Lung (tissue), 4 donors: ENCODE measurements around the gene SLX4. TPM values are rescaled to one million over a fixed set of nuclear protein-coding genes. Genes with fewer than 3 reads are reported as not detected.

ENCODE experiments used
- polyA plus RNA-seq, 2 donors: library from polyadenylated mRNA; stranded (reverse); fragments of 200-250 nt; gene quantifications; one replicate each; pipeline ENCODE4 v1.2.1, GENCODE V29; 2013
- total RNA-seq, 2 donors: library from RNA; depleted of rRNA in 1 of 2; stranded (reverse); fragments of >200 nt in 1 of 2; gene quantifications; one replicate each; pipeline ENCODE4 v1.2.1, GENCODE V29; 2014 to 2021
- donor health status: Bipolar disorder and iron deficiency.
- donor health status: healthy.
- donor health status: DM: yes; HTN: yes; CAD: no.

The SLX4 gene
- total and polyA plus RNA-seq, 4 donors, result 2.4 to 7.0 (median 3.7) TPM

Other genes with a start within 250 kb of the SLX4 start
- gene ZSCAN32, start 210.6 kb downstream of the SLX4 start, total RNA-seq, result 10 to 100 TPM; 10.4 to 11.9 TPM
- 10 to 100 TPM in 1 of 2 donors, 1 to 10 TPM in 1; 7.2 to 12.0 TPM for gene ZSCAN32, start 210.6 kb downstream of the SLX4 start, polyA plus RNA-seq
- gene ZNF174, start 210.4 kb downstream of the SLX4 start, total RNA-seq, result 10 to 100 TPM in 1 of 2 donors, 1 to 10 TPM in 1; 8.5 to 10.6 TPM
- 1 to 10 TPM; 3.1 to 5.1 TPM for gene ZNF174, start 210.4 kb downstream of the SLX4 start, polyA plus RNA-seq
- 1 to 10 TPM; 3.3 to 4.2 TPM for gene ZNF597, start 168.1 kb downstream of the SLX4 start, total RNA-seq
- 1 to 10 TPM; 1.5 TPM for gene ZNF597, start 168.1 kb downstream of the SLX4 start, polyA plus RNA-seq
- 10 to 100 TPM; 16.6 to 57.7 TPM for gene NAA60, start 167.9 kb downstream of the SLX4 start, total RNA-seq
- 10 to 100 TPM; 46.9 to 50.1 TPM for gene NAA60, start 167.9 kb downstream of the SLX4 start, polyA plus RNA-seq
- not detected for gene C16orf90, start 116.1 kb downstream of the SLX4 start, total RNA-seq
- gene C16orf90, start 116.1 kb downstream of the SLX4 start, polyA plus RNA-seq, result not detected
- 10 to 100 TPM; 26.2 to 41.2 TPM for gene CLUAP1, start 110.6 kb downstream of the SLX4 start, total RNA-seq
- 10 to 100 TPM in 1 of 2 donors, 1 to 10 TPM in 1; 8.8 to 15.7 TPM for gene CLUAP1, start 110.6 kb downstream of the SLX4 start, polyA plus RNA-seq
- 1 to 10 TPM; 3.6 to 4.4 TPM for gene NLRC3, start 34.2 kb downstream of the SLX4 start, total RNA-seq
- gene NLRC3, start 34.2 kb downstream of the SLX4 start, polyA plus RNA-seq, result 1 to 10 TPM; 1.1 to 1.4 TPM
- 10 to 100 TPM in 1 of 2 donors, 1 to 10 TPM in 1; 9.3 to 39.5 TPM for gene DNASE1, start 43.1 kb upstream of the SLX4 start, total RNA-seq
- 1 to 10 TPM; 5.5 to 7.4 TPM for gene DNASE1, start 43.1 kb upstream of the SLX4 start, polyA plus RNA-seq
- gene TRAP1, start 105.9 kb upstream of the SLX4 start, total RNA-seq, result 10 to 100 TPM; 56.8 to 94.3 TPM
- gene TRAP1, start 105.9 kb upstream of the SLX4 start, polyA plus RNA-seq, result 10 to 100 TPM; 44.8 to 60.9 TPM